DMS 273 treated with DMSO at 0.1 percent for 48 hours (cell line): ENCODE data around the gene TEKTIP1.

Experiments
- DNase-seq: peaks from one replicate; lab custom pipeline; 2025; lab: John Stamatoyannopoulos, UW

TEKTIP1 gene

DNA sequence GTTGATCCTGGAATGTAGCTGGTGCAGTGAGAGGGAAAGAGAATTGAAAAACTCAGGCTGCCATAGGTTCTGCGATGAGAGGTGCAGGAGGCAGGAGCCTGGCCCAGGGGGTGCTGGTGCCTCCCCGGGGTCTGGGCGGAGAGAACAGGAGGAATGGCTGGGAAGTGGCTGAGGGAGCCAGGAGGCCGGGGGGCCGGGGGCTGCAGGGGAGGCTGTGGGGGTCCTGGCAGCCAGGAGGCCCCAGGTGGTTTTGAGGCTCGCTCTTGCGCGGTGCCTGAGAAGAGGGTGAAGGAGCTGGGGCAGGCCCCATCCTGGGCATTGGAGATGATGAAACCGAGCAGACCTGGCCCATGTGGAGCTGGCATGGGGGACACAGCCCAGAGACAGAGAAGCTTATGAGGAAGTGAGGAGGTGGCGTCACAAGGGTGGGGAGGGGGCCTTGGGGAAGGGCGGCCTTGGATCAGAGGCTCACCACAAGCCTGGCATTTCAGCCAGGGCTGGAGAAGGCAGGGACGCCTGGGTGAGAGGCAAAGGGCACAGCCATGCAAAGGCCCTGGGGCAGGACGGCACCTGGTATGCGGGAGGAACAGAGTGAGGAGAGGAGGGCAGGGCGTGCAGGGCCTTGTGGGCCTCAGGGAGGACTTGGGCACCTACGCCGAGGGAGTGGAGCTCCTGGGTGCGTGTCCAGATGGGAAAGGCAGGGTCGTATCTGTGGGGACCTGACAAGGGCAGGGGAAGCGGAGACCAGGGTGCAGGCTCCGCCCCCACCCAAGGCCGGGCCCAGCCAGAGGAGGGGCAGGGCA lies 1.3 kb upstream of the TEKTIP1 start:
- DNase-seq: no peak

DNA sequence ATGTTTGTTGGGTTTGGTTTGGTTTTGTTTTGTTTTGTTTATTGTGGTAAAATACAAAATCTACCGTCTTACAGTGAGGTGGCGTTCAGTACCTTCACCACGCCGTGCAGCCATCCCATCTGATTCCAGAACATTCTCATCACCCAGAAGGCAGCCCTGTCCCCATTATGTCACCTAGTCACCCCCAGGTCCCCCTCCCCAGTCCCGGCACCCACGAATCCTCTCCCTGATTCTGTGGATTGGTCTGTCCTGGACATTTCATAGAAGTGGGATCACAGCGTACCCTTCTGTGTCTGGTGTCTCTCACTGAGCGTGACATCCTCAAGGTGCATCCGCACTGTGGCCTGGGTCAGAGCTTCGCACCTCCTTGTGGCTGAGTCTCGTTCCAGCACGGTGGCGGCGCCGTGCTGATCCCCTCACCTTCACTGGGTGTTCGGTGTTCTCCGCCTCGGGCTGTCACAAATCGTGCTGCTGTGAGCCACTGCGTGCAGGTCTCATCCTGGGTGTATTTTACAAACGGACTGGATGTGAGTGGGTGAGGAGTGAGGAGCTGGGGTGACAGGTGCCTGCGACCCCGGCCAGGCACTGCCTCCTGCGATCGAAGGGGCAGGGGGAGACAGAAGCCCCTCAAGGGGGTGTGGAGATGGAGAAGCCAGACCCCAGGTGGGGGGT lies 580 bp upstream of the TEKTIP1 start:
- DNase-seq: no peak

- no peak for DNase-seq
Observed at GRCh38 chr19:3539756-3540118, 763 bp downstream of the TEKTIP1 start.

DNA sequence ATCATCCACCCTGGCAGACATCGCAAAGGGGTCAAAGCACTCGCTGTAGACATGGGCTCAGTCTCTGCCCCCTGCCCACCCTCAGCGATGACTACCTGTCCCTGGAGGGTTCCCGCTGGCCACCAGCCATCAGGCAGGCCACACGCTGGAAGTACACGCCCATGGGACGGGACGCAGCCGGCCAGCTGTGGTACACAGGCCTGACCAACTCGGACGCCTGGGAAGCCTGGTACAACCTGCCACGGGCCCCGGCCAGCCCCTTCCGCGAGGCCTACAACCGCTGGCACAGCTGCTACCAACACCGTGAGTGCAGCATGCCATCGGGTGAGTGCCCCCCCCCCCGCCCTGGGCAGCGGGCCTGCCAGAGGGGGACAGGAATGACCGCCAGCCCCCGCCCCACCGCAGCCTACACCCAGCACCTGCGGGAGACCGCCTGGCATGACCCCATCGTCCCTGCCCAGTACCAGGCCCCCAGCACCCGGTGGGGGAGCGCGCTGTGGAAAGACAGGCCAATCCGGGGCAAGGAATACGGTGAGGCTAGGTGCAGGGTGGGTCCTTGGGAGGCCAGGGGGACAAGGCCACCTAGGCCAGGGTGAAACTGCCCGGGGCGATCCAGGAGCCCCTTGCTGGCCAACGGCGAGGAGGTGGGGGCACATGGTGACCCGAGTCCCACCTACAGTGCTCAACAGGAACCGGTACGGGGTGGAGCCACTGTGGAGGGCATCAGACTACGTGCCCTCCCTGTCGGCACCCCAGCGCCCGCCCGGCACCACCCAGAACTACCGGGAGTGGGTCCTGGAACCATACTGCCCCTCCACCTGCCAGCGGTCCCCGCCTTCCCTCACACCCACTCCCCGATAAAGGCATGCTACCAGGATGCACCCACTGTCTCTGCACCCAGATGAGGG lies 4.4 kb downstream of the TEKTIP1 start:
- no peak for DNase-seq

- no peak for DNase-seq
Observed at GRCh38 chr19:3544058-3544376, 5.0 kb downstream of the TEKTIP1 start.

DNA sequence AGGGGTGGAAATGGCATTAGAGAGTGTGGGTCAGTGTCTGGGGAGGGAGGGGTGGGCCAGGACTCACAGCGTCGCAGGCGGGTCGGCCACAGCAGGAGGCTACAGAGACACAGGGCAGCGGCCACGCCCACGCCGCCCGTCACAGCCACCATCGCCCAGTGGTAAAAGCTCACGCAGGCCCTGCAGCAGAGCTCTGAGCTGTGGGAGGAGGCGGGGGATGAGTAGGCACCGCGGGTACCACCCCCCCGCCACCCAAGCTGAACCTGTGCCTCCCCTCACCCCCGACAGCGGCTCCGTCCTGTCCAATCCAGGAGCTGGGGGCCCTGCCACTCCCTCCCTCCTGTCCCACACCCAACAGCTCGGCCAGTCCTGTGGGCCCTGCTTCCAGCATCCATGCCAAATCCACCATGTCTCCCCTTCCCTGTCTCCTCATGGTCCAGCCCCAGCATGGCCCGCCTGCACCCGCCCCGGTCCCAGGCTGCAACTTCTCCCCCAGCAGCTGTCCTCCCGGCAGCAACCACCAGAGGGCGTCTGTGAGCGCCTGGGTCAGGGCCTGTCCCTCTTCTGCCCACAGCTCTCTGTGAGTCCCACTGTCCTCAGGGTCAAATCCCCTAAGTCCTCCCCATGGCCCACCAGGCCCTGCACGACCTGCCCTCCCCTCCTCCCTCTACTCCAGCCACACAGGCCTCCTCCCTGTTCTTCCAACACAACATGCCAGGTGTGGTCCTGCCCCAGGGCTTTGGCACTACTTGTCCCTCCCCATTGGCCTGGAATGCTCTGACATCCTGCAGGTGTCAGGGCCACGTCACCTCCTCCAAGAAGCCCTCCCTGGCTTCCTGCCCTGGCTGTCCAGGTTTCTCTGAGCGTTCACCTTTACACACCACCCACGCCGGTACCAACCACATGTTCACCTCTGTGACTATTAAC lies 6.0 kb downstream of the TEKTIP1 start:
- no peak for DNase-seq

- DNase-seq: no peak
Observed at GRCh38 chr19:3545669-3546034, 6.7 kb downstream of the TEKTIP1 start.

- no peak for DNase-seq
Observed at GRCh38 chr19:3546119-3546518, 7.1 kb downstream of the TEKTIP1 start.

DNA sequence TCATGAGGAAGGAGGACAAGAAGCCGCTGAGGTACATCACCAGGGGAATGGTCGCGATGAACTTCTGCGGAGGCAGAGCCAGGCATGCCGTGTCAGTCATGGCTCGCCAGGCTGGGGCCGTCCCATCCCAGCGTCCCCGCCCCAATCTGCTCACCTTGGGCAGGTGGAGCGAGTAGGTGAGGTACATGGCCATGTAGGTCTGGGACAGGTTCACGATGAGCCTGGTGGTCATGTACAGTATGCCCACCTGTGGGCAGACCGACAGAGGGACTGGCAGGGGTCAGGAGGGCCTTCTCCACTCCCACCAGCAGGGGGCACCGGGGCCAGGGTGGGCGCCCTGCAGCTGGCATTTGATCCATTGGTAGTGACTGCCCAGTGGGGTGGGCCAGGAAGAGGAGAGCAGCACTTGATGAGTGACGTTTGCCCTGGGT lies 8.3 kb downstream of the TEKTIP1 start:
- no peak for DNase-seq

DNA sequence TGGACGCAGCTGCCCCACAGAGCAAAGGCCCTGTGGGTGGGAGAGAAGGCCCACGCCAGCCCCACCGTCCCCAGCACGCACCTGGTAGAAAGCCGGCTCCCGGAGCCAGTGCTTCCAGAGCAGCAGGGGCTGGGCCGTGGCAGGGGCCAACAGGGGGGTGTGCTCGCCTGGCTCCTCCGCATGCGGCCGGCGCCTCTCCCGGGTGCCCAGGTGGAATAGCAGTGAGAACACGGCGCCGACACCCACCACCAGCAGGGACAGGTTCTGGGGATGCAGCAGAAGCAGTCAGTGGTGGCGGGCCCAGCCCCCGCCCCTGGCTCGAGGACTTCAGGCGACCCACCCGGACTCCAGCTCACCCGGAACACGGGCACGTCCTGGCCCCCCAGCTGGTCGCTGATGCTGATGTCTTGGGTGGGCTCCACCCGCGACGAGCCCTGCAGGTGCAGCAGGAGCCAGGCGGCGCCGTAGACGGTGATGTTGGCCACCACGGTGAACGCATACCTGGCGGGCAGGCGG lies 8.9 kb downstream of the TEKTIP1 start:
- no peak for DNase-seq

- DNase-seq: no peak
Observed at GRCh38 chr19:3548606-3549005, 9.6 kb downstream of the TEKTIP1 start.

- DNase-seq: no peak
Observed at GRCh38 chr19:3549816-3550215, 10.8 kb downstream of the TEKTIP1 start.

GRCh38 chr19:3550947-3551791 lies 12.2 kb downstream of the TEKTIP1 start:
- DNase-seq: no peak

DNA sequence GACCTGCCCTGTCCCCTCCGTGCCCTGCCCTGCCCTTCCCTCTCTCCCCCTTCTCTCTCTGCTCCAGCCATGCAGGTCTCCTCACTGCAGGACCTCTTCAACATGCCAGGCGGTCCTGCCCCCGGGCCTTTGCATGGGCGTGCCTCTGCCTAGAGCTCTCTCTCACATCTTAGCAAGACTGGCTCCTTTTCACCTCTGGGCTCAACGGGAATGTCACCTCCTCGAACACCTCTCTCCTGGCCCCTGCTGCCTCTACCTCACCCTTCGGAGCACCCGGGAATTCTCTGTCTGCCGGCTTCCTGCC lies 12.8 kb downstream of the TEKTIP1 start:
- DNase-seq: no peak

GRCh38 chr19:3554254-3555083 lies 15.5 kb downstream of the TEKTIP1 start:
- DNase-seq: no peak

GRCh38 chr19:3555653-3556422 lies 16.9 kb downstream of the TEKTIP1 start:
- no peak for DNase-seq

DNA sequence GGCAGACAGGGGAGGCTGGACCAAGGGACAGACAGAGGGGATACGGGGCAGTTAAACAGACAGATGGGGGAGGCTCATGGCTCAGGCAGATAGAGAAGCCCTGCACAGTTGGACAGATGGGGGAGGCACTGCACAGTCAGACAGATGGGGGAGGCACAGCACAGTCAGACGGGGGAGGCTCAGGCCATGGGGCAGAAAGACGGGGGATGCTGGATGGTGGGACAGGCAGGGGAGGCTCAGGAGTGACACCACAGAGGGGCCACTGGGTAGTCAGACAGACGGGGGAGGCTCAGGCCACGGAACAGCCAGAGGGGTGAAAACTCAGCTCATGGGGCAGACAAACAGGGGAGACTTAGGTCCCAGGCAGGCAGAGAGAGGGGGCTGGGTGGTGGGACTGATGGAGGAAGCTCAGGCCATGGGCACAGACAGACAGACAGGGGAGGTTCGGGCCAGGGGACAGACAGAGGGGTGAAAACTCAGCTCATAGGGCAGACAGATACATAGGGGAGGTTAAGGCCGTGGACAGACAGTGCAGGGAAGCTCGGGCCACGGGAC lies 17.5 kb downstream of the TEKTIP1 start:
- DNase-seq: no peak

- no peak for DNase-seq
Observed at GRCh38 chr19:3556978-3557460, 18.0 kb downstream of the TEKTIP1 start.
